Ishikawa (cell line): ENCODE data around the gene ROPN1B.
"Not testable (repeated sequence)": the region's sequence is repeated elsewhere in the genome, so short reads cannot be mapped to it uniquely, and the experiment has no call there.

Experiments used
- CEBPB ChIP-seq: IDR thresholded peaks from 2 replicates; pipeline ENCODE4 v1.6.1; 2012
- FOXM1 ChIP-seq: IDR thresholded peaks from 2 replicates; pipeline ENCODE4 v1.6.1; 2012; ENCODE audit warnings: low read depth, borderline replicate concordance
- RAD21 ChIP-seq: IDR thresholded peaks from 2 replicates; pipeline ENCODE4 v1.6.1; 2012; ENCODE audit warnings: low read depth
- REST ChIP-seq: IDR thresholded peaks from 2 replicates; pipeline ENCODE4 v1.6.1; 2012; ENCODE audit warnings: low read depth, mild to moderate bottlenecking
- TAF1 ChIP-seq: IDR thresholded peaks from 2 replicates; pipeline ENCODE4 v1.6.1; 2012; ENCODE audit warnings: low read depth, mild to moderate bottlenecking

DNA sequence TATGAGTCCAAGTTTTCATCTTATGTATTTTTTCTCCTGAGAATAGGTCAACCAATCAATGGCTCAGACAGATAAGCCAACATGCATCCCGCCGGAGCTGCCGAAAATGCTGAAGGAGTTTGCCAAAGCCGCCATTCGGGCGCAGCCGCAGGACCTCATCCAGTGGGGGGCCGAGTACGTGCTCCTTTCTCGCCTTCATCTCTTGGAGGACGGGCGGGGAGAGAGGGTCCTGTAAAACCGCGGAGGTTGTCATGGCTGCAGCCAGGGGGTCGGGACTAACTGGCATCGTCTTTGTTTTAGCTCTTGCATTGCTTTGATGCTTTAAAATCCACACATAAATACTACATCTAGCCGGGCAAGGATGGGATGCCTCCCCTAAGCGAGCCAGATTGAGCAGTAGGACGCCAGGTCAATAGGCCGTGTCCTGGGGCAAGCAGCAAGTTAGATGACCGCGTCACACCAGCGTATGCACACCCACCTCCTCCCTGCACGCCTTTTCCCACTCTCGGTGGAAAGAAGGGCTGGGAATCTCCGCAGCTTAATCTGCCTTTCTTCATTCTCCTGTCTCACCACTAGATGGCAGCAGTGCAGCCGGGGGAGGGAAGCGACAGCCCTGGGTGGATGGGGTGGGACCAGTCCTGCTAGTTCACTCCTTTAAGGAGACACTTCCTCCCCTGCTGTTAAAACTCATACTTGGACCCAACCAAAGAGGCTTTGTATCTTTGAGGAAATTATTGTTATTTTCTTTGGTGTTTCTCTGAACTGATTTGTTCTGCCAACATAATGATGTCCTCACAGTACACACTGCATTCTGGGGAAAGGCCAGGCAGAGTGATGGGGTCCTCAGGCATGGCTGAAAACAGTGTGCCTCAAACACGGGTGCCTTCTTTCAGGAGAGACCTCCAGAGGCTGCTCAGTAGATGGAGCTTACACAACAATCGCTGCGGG, 3.3 kb downstream of the ROPN1B start:
- not testable (repeated sequence) for TF ChIP-seq CEBPB, TAF1, FOXM1, REST
- peak; percentile 52 for TF ChIP-seq RAD21
